Measurements from ENCODE around the gene PAK1. TPM values are rescaled to one million over a fixed set of nuclear protein-coding genes. Genes with fewer than 3 reads are reported as not detected.

The PAK1 gene
- total and polyA plus RNA-seq, 9 of the 15 experiments (the other 6 are each of a cell fraction or from before 2014, with no cell fraction given) = 0.52 to 11.7 (median 1.9) TPM

DNA sequence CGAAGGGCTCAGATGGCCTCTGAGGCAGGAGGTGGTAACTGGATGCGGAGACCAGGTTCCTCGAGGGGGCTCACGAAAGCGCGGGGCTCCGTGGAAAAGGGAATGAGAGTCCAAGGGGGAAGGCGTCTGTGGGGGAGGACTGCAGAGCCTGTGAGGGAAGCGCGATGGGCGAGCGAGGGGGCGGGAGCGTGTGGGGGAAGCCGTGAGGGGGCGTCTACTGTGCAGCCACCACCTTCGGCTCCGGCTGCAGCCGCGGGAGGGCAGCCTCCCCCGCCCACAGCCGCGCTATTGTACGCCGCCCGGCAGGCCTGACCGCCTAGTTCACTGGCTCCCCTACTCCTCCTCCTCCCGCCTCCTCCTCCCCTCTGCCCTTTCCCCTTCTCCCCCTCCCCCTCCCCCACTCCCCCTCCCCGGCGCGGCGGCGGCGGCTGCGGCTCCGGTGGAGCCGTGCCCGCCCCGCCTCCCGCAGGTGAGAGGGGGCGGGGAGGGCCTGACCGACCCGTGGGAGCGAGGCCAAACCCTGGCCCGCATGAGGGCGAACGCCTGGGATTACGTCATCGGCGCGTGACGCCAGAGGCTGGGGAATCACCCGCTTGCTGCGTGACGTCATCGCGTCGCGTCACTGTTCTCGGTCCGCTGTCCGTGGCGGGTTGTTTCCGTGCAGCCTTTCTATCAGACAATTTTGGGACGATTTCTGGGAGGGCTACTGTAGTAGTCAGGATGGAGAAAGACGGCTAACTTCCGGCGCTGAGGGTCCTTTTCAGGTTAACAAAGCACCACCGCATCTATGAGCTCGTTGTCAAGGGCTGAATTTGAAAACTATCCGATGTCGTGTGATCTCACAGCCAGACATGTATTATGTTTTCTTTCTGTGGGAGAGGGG is at the start of gene PAK1 (continued):
- TF ChIP-seq, protein P1, sequence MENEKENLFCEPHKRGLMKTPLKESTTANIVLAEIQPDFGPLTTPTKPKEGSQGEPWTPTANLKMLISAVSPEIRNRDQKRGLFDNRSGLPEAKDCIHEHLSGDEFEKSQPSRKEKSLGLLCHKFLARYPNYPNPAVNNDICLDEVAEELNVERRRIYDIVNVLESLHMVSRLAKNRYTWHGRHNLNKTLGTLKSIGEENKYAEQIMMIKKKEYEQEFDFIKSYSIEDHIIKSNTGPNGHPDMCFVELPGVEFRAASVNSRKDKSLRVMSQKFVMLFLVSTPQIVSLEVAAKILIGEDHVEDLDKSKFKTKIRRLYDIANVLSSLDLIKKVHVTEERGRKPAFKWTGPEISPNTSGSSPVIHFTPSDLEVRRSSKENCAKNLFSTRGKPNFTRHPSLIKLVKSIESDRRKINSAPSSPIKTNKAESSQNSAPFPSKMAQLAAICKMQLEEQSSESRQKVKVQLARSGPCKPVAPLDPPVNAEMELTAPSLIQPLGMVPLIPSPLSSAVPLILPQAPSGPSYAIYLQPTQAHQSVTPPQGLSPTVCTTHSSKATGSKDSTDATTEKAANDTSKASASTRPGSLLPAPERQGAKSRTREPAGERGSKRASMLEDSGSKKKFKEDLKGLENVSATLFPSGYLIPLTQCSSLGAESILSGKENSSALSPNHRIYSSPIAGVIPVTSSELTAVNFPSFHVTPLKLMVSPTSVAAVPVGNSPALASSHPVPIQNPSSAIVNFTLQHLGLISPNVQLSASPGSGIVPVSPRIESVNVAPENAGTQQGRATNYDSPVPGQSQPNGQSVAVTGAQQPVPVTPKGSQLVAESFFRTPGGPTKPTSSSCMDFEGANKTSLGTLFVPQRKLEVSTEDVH (IDR thresholded peaks at IDR 0.05; ENCODE audit: low read depth, partially characterized antibody) = peak; percentile 82
- TF ChIP-seq, protein P2, sequence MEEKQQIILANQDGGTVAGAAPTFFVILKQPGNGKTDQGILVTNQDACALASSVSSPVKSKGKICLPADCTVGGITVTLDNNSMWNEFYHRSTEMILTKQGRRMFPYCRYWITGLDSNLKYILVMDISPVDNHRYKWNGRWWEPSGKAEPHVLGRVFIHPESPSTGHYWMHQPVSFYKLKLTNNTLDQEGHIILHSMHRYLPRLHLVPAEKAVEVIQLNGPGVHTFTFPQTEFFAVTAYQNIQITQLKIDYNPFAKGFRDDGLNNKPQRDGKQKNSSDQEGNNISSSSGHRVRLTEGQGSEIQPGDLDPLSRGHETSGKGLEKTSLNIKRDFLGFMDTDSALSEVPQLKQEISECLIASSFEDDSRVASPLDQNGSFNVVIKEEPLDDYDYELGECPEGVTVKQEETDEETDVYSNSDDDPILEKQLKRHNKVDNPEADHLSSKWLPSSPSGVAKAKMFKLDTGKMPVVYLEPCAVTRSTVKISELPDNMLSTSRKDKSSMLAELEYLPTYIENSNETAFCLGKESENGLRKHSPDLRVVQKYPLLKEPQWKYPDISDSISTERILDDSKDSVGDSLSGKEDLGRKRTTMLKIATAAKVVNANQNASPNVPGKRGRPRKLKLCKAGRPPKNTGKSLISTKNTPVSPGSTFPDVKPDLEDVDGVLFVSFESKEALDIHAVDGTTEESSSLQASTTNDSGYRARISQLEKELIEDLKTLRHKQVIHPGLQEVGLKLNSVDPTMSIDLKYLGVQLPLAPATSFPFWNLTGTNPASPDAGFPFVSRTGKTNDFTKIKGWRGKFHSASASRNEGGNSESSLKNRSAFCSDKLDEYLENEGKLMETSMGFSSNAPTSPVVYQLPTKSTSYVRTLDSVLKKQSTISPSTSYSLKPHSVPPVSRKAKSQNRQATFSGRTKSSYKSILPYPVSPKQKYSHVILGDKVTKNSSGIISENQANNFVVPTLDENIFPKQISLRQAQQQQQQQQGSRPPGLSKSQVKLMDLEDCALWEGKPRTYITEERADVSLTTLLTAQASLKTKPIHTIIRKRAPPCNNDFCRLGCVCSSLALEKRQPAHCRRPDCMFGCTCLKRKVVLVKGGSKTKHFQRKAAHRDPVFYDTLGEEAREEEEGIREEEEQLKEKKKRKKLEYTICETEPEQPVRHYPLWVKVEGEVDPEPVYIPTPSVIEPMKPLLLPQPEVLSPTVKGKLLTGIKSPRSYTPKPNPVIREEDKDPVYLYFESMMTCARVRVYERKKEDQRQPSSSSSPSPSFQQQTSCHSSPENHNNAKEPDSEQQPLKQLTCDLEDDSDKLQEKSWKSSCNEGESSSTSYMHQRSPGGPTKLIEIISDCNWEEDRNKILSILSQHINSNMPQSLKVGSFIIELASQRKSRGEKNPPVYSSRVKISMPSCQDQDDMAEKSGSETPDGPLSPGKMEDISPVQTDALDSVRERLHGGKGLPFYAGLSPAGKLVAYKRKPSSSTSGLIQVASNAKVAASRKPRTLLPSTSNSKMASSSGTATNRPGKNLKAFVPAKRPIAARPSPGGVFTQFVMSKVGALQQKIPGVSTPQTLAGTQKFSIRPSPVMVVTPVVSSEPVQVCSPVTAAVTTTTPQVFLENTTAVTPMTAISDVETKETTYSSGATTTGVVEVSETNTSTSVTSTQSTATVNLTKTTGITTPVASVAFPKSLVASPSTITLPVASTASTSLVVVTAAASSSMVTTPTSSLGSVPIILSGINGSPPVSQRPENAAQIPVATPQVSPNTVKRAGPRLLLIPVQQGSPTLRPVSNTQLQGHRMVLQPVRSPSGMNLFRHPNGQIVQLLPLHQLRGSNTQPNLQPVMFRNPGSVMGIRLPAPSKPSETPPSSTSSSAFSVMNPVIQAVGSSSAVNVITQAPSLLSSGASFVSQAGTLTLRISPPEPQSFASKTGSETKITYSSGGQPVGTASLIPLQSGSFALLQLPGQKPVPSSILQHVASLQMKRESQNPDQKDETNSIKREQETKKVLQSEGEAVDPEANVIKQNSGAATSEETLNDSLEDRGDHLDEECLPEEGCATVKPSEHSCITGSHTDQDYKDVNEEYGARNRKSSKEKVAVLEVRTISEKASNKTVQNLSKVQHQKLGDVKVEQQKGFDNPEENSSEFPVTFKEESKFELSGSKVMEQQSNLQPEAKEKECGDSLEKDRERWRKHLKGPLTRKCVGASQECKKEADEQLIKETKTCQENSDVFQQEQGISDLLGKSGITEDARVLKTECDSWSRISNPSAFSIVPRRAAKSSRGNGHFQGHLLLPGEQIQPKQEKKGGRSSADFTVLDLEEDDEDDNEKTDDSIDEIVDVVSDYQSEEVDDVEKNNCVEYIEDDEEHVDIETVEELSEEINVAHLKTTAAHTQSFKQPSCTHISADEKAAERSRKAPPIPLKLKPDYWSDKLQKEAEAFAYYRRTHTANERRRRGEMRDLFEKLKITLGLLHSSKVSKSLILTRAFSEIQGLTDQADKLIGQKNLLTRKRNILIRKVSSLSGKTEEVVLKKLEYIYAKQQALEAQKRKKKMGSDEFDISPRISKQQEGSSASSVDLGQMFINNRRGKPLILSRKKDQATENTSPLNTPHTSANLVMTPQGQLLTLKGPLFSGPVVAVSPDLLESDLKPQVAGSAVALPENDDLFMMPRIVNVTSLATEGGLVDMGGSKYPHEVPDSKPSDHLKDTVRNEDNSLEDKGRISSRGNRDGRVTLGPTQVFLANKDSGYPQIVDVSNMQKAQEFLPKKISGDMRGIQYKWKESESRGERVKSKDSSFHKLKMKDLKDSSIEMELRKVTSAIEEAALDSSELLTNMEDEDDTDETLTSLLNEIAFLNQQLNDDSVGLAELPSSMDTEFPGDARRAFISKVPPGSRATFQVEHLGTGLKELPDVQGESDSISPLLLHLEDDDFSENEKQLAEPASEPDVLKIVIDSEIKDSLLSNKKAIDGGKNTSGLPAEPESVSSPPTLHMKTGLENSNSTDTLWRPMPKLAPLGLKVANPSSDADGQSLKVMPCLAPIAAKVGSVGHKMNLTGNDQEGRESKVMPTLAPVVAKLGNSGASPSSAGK (IDR thresholded peaks at IDR 0.05) = peak; percentile 68
- TF ChIP-seq CBX3 (IDR thresholded peaks at IDR 0.05; ENCODE audit: borderline replicate concordance in 1 of 2, low read length in 2 of 2) = peak in 1 of 2 experiments; percentile 50; a peak in 1 of 3 replicates
- 0 out of 2 replicates have a peak, but pooled peaks have one; percentile 12 for TF ChIP-seq TCF3 (CRISPR knock-in tag; IDR thresholded peaks at IDR 0.05)
- TF ChIP-seq RNF2 (IDR thresholded peaks at IDR 0.05) = 0 out of 2 replicates have a peak, but pooled peaks have one; percentile 26
- peak; percentile 39; the same call in 1 of the 2 replicates for TF ChIP-seq PHF8 (IDR thresholded peaks at IDR 0.05; ENCODE audit: borderline replicate concordance, low read length)
- TF ChIP-seq, protein P3, sequence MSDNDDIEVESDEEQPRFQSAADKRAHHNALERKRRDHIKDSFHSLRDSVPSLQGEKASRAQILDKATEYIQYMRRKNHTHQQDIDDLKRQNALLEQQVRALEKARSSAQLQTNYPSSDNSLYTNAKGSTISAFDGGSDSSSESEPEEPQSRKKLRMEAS (CRISPR knock-in tag; IDR thresholded peaks at IDR 0.05) = peak; percentile 54
- no peak for TF ChIP-seq GATA2 (CRISPR knock-in tag; IDR thresholded peaks at IDR 0.05)
- TF ChIP-seq FIP1L1 (IDR thresholded peaks at IDR 0.05; ENCODE audit: low read depth, low read length, poor library complexity, severe bottlenecking) = no peak
- TF ChIP-seq BCL6 (CRISPR knock-in tag; IDR thresholded peaks at IDR 0.05) = no peak
- TF ChIP-seq NR2C2 (CRISPR knock-in tag; IDR thresholded peaks at IDR 0.05) = no peak
- TF ChIP-seq NR2C2 (tag; IDR thresholded peaks at IDR 0.05) = peak; percentile 91
